HepG2 (cell line): ENCODE data around the gene TSC22D1. TPM values are rescaled to one million over a fixed set of nuclear protein-coding genes. Genes with fewer than 3 reads are reported as not detected.
A peak's percentile ranks its signal among the peaks of the same experiment; 100 is the strongest.

Experiments used
- MLLT10 ChIP-seq: sonication (generic); formaldehyde crosslinking; IDR thresholded peaks from 2 replicates; pipeline ENCODE4 v1.4.0; 2020; ENCODE audit warnings: missing genetic modification reagents
- NFATC3 ChIP-seq: sonication (generic); formaldehyde crosslinking; IDR thresholded peaks from 2 replicates; pipeline ENCODE4 v1.5.1; 2020; ENCODE audit warnings: mild to moderate bottlenecking, missing genetic modification reagents
- ZNF260 ChIP-seq: sonication (generic); formaldehyde crosslinking; IDR thresholded peaks from 2 replicates; pipeline ENCODE4 v1.4.0; 2020; ENCODE audit warnings: missing genetic modification reagents, low read depth, mild to moderate bottlenecking, borderline replicate concordance
- ZNF678 ChIP-seq: sonication (generic); formaldehyde crosslinking; IDR thresholded peaks from 2 replicates; pipeline ENCODE4 v1.4.0; 2020; ENCODE audit warnings: mild to moderate bottlenecking, missing genetic modification reagents
- ZNF777 ChIP-seq: sonication (generic); formaldehyde crosslinking; IDR thresholded peaks from 2 replicates; pipeline ENCODE4 v1.4.0; 2020; ENCODE audit warnings: missing genetic modification reagents
- ZSCAN25 ChIP-seq: sonication (generic); formaldehyde crosslinking; IDR thresholded peaks from 2 replicates; pipeline ENCODE4 v1.8.0; 2022; ENCODE audit warnings: mild to moderate bottlenecking, missing genetic modification reagents
- polyA plus RNA-seq, 8 experiments: library from polyadenylated mRNA; depleted of rRNA in 3 of 8; stranded (reverse) in 7 of 8; unstranded in 1 of 8; fragments of >200 nt; fragmentation: Illumina TruSeq in 4 of 8; extraction: Trizol in 4 of 8; gene quantifications; 2 replicates each; pipeline versions ENCODE4 v1.2.1 to v1.2.3, GENCODE V29; 2011 to 2016; ENCODE audit warnings: low read depth in 4 of 8, missing spikeins in 1 of 8, mixed read lengths in 1 of 8; ENCODE audit not compliant: insufficient read depth in 1 of 8
- total RNA-seq, 5 experiments: library from RNA; depleted of rRNA; stranded (reverse); fragments of >200 nt; fragmentation: Illumina TruSeq; extraction: Trizol; gene quantifications; 2 replicates each; pipeline ENCODE4 v1.2.3, GENCODE V29; 2016; ENCODE audit warnings: low read depth in 1 of 5
- TF ChIP-seq, protein P1 (sequence below): sonication (generic); formaldehyde crosslinking; IDR thresholded peaks from 2 replicates; pipeline ENCODE4 v1.5.1; 2020; ENCODE audit warnings: mild to moderate bottlenecking, missing genetic modification reagents, moderate library complexity
- TF ChIP-seq, protein P2 (sequence below): sonication (generic); formaldehyde crosslinking; IDR thresholded peaks from 2 replicates; pipeline ENCODE4 v1.4.0; 2020; ENCODE audit warnings: mild to moderate bottlenecking, missing genetic modification reagents
- TF ChIP-seq, protein P3 (sequence below), 2 experiments: sonication (generic) in 1 of 2; formaldehyde crosslinking in 1 of 2; IDR thresholded peaks; 2 replicates each; pipeline versions ENCODE4 v1.4.0 to v1.6.1; 2018 to 2020; ENCODE audit warnings: missing genetic modification reagents in 2 of 2, borderline replicate concordance in 1 of 2, low read depth in 1 of 2, mild to moderate bottlenecking in 1 of 2, missing biosample characterization in 1 of 2
- TF ChIP-seq, protein P4 (sequence below): sonication (generic); formaldehyde crosslinking; IDR thresholded peaks from 2 replicates; pipeline ENCODE4 v1.4.0; 2020; ENCODE audit warnings: mild to moderate bottlenecking, missing genetic modification reagents, borderline replicate concordance
- TF ChIP-seq, protein P5 (sequence below): sonication (generic); formaldehyde crosslinking; conservative IDR thresholded peaks from 2 replicates; pipeline ENCODE4 v1.4.0; 2020; ENCODE audit warnings: mild to moderate bottlenecking, missing genetic modification reagents, moderate library complexity

The TSC22D1 gene
- total and polyA plus RNA-seq, 2 of the 13 experiments (the other 11 are each of a cell fraction or from before 2014, with no cell fraction given), result 18.4 to 35.7 TPM

DNA sequence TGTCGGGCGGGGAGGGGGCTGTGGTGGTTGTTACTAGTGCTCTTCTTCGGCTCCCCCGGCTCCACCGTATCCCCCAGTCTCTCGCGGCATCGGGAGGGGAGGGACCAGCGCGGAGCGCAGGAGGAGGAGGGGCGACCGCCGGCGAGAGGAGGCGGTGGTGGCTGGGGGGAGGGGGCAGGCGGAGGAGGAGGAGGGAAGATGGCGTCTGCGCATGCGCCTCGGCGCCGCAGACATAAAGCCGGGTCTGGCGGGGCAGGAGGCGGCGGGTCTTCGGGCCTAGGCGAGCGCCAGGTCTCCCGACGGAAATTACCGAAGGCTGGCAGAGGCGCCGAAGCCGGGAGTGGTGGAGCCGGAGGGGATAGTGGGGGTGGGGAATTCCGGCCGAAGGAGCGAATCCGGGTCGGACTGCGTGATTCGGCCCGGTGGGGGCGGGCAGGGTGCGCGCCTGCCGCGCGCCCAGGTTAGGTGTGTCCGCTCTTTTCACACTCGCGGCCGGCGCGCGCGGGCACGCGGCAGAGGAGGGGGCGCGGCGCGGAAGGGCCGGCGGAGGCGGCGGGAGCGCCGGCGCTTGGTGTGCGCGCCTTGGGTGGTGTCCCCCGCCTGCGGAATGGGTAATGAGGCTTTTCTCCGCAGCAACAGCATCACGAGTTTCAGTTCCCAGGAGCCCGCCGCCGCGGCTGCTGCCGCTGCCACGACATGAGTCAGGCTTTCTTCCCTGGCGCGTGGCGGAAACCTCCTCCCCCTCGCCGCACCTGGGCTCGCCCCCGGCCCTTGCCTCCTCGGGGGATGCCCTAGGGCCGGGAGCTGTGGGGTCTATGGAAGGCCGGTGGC is 1.3 kb upstream of the TSC22D1 start (continued):
- TF ChIP-seq, protein P1, sequence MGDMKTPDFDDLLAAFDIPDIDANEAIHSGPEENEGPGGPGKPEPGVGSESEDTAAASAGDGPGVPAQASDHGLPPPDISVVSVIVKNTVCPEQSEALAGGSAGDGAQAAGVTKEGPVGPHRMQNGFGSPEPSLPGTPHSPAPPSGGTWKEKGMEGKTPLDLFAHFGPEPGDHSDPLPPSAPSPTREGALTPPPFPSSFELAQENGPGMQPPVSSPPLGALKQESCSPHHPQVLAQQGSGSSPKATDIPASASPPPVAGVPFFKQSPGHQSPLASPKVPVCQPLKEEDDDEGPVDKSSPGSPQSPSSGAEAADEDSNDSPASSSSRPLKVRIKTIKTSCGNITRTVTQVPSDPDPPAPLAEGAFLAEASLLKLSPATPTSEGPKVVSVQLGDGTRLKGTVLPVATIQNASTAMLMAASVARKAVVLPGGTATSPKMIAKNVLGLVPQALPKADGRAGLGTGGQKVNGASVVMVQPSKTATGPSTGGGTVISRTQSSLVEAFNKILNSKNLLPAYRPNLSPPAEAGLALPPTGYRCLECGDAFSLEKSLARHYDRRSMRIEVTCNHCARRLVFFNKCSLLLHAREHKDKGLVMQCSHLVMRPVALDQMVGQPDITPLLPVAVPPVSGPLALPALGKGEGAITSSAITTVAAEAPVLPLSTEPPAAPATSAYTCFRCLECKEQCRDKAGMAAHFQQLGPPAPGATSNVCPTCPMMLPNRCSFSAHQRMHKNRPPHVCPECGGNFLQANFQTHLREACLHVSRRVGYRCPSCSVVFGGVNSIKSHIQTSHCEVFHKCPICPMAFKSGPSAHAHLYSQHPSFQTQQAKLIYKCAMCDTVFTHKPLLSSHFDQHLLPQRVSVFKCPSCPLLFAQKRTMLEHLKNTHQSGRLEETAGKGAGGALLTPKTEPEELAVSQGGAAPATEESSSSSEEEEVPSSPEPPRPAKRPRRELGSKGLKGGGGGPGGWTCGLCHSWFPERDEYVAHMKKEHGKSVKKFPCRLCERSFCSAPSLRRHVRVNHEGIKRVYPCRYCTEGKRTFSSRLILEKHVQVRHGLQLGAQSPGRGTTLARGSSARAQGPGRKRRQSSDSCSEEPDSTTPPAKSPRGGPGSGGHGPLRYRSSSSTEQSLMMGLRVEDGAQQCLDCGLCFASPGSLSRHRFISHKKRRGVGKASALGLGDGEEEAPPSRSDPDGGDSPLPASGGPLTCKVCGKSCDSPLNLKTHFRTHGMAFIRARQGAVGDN, result peak; percentile 83
- TF ChIP-seq, protein P2, sequence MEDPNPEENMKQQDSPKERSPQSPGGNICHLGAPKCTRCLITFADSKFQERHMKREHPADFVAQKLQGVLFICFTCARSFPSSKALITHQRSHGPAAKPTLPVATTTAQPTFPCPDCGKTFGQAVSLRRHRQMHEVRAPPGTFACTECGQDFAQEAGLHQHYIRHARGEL, result no peak
- TF ChIP-seq, protein P3, sequence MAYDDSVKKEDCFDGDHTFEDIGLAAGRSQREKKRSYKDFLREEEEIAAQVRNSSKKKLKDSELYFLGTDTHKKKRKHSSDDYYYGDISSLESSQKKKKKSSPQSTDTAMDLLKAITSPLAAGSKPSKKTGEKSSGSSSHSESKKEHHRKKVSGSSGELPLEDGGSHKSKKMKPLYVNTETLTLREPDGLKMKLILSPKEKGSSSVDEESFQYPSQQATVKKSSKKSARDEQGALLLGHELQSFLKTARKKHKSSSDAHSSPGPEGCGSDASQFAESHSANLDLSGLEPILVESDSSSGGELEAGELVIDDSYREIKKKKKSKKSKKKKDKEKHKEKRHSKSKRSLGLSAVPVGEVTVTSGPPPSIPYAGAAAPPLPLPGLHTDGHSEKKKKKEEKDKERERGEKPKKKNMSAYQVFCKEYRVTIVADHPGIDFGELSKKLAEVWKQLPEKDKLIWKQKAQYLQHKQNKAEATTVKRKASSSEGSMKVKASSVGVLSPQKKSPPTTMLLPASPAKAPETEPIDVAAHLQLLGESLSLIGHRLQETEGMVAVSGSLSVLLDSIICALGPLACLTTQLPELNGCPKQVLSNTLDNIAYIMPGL (CRISPR knock-in tag; IDR thresholded peaks at IDR 0.05; ENCODE audit: borderline replicate concordance in 1 of 2, low read depth in 1 of 2), result peak in 1 of 2 experiments; percentile 45; a peak in 3 of 4 replicates
- TF ChIP-seq ZNF777 (CRISPR knock-in tag), result peak; percentile 37; the same call in 1 of the 2 replicates
- TF ChIP-seq, protein P4, sequence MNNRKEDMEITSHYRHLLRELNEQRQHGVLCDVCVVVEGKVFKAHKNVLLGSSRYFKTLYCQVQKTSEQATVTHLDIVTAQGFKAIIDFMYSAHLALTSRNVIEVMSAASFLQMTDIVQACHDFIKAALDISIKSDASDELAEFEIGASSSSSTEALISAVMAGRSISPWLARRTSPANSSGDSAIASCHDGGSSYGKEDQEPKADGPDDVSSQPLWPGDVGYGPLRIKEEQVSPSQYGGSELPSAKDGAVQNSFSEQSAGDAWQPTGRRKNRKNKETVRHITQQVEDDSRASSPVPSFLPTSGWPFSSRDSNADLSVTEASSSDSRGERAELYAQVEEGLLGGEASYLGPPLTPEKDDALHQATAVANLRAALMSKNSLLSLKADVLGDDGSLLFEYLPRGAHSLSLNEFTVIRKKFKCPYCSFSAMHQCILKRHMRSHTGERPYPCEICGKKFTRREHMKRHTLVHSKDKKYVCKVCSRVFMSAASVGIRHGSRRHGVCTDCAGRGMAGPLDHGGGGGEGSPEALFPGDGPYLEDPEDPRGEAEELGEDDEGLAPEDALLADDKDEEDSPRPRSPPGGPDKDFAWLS (CRISPR knock-in tag), result no peak
- no peak for TF ChIP-seq NFATC3 (CRISPR knock-in tag)
- TF ChIP-seq ZNF260, result no peak
- no peak for TF ChIP-seq MLLT10 (CRISPR knock-in tag)
- peak; percentile 46; the same call in 1 of the 2 replicates for TF ChIP-seq ZSCAN25 (CRISPR knock-in tag)
- 0 out of 2 replicates have a peak, but pooled peaks have one; percentile 30 for TF ChIP-seq ZNF678
- TF ChIP-seq, protein P5, sequence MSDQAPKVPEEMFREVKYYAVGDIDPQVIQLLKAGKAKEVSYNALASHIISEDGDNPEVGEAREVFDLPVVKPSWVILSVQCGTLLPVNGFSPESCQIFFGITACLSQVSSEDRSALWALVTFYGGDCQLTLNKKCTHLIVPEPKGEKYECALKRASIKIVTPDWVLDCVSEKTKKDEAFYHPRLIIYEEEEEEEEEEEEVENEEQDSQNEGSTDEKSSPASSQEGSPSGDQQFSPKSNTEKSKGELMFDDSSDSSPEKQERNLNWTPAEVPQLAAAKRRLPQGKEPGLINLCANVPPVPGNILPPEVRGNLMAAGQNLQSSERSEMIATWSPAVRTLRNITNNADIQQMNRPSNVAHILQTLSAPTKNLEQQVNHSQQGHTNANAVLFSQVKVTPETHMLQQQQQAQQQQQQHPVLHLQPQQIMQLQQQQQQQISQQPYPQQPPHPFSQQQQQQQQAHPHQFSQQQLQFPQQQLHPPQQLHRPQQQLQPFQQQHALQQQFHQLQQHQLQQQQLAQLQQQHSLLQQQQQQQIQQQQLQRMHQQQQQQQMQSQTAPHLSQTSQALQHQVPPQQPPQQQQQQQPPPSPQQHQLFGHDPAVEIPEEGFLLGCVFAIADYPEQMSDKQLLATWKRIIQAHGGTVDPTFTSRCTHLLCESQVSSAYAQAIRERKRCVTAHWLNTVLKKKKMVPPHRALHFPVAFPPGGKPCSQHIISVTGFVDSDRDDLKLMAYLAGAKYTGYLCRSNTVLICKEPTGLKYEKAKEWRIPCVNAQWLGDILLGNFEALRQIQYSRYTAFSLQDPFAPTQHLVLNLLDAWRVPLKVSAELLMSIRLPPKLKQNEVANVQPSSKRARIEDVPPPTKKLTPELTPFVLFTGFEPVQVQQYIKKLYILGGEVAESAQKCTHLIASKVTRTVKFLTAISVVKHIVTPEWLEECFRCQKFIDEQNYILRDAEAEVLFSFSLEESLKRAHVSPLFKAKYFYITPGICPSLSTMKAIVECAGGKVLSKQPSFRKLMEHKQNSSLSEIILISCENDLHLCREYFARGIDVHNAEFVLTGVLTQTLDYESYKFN (CRISPR knock-in tag), result no peak; the same call in none of the 2 replicates
